Mammary epithelial cell (primary cell): ENCODE data around the gene INO80.
A peak's percentile ranks its signal among the peaks of the same experiment; 100 is the strongest.

Experiments used
- EZH2 ChIP-seq: IDR thresholded peaks from 2 replicates; pipeline ENCODE4 v1.6.1; 2012; ENCODE audit warnings: low read length, inconsistent platforms, borderline replicate concordance
- TF ChIP-seq, protein P1 (sequence below), 2 donors: IDR thresholded peaks in 1 of 2; conservative IDR thresholded peaks in 1 of 2; 2 replicates each; pipeline ENCODE4 v1.5.1; 2011 to 2012; ENCODE audit warnings: inconsistent platforms in 2 of 2, low read length in 2 of 2, mild to moderate bottlenecking in 2 of 2, control low read depth in 1 of 2, low read depth in 1 of 2; ENCODE audit not compliant: insufficient read depth in 1 of 2; ENCODE audit errors: extremely low read depth in 1 of 2

DNA sequence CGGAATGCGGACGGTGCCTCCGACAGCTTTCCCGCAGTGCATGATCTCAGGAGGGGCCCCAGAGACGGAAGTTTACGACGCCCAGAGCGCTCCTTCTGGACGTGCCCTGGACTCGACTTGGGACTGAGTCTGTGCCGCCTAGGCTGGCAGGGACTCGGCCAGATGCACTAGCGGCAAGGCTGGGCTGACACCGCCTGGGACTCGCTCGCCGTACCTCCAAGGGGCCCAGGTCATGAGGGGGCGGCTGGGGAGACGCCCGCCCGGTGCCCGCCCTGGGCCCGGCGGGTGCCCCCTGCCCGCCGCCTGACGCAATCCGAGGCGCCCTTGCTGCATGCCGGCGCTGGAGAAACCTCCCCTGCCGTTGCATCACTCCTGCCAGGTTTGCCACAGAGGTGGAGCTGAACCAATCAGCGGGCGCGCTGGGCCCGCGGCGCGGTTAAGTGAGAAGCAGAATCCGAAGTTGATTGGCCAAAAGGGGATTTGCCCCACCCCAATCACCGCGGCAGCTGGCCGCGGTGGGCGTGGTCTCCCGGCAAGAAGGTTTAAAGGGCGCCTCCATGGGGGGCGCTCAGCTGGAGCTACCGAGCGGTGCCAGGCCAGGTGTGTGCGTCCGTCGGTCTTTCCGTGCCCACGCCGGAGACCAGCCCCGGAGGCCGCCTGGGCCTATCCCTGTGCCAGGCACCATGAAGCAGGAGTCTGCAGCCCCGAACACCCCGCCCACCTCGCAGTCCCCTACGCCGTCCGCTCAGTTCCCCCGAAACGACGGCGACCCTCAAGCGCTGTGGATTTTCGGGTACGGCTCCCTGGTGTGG lies 163.0 kb downstream of the INO80 start, which contains the start of gene CHAC1:
- TF ChIP-seq, protein P1, sequence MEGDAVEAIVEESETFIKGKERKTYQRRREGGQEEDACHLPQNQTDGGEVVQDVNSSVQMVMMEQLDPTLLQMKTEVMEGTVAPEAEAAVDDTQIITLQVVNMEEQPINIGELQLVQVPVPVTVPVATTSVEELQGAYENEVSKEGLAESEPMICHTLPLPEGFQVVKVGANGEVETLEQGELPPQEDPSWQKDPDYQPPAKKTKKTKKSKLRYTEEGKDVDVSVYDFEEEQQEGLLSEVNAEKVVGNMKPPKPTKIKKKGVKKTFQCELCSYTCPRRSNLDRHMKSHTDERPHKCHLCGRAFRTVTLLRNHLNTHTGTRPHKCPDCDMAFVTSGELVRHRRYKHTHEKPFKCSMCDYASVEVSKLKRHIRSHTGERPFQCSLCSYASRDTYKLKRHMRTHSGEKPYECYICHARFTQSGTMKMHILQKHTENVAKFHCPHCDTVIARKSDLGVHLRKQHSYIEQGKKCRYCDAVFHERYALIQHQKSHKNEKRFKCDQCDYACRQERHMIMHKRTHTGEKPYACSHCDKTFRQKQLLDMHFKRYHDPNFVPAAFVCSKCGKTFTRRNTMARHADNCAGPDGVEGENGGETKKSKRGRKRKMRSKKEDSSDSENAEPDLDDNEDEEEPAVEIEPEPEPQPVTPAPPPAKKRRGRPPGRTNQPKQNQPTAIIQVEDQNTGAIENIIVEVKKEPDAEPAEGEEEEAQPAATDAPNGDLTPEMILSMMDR (conservative IDR thresholded peaks at IDR 0.05 in 1 of 2, IDR thresholded peaks at IDR 0.05 in 1 of 2; ENCODE audit: extremely low read depth in 1 of 2, insufficient read depth in 1 of 2, low read depth in 1 of 2, low read length in 2 of 2), result peak in 1 of 2 donors; percentile 6
- TF ChIP-seq EZH2, result no peak
